Panc1 (cell line): ENCODE measurements around the gene STX7.

ENCODE experiments used
- POLR2AphosphoS5 ChIP-seq: IDR thresholded peaks from 2 replicates; pipeline ENCODE4 v1.6.1; 2012; ENCODE audit warnings: mild to moderate bottlenecking, low read depth, low read length, moderate library complexity
- TF ChIP-seq, protein P1 (sequence below): fragments of 450-650 bp; IDR thresholded peaks from 2 replicates; pipeline ENCODE4 v1.5.1; 2017; ENCODE audit warnings: mild to moderate bottlenecking

DNA sequence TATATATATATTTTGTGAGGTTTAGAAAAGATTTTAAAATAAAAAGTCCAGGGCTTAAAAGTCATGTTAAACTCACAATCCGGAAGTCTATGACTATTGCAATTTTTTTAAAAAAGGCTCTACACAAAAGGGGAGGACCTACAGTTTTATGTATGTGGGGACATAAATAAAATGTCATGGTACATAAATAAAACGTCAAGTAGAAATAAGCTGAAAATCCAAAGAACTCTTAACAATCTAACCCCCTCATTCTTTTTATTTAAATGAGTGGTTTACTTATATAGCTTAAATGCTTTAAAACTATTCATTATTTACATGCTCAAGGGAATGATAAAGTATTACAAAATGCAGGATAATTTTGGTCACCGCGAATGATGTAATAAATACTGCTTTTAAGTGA is 36.2 kb downstream of the STX7 start:
- TF ChIP-seq, protein P1, sequence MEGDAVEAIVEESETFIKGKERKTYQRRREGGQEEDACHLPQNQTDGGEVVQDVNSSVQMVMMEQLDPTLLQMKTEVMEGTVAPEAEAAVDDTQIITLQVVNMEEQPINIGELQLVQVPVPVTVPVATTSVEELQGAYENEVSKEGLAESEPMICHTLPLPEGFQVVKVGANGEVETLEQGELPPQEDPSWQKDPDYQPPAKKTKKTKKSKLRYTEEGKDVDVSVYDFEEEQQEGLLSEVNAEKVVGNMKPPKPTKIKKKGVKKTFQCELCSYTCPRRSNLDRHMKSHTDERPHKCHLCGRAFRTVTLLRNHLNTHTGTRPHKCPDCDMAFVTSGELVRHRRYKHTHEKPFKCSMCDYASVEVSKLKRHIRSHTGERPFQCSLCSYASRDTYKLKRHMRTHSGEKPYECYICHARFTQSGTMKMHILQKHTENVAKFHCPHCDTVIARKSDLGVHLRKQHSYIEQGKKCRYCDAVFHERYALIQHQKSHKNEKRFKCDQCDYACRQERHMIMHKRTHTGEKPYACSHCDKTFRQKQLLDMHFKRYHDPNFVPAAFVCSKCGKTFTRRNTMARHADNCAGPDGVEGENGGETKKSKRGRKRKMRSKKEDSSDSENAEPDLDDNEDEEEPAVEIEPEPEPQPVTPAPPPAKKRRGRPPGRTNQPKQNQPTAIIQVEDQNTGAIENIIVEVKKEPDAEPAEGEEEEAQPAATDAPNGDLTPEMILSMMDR = no peak
- no peak for TF ChIP-seq POLR2AphosphoS5
